GM21786 (cell line): ENCODE measurements around the gene KCNIP4.
"Not testable (repeated sequence)": the region's sequence is repeated elsewhere in the genome, so short reads cannot be mapped to it uniquely, and the experiment has no call there.

ENCODE experiments used
- ATAC-seq: cut with Tn5 transposase; IDR thresholded peaks from one replicate; pipeline ENCODE4 v1.9.1; 2021; ENCODE audit not compliant: unreplicated experiment

Gene KCNIP4

GRCh38 chr4:21948347-21949072 is at the start of gene KCNIP4:
KCNIP4 (minus strand) TSS chr4:21948772.
- no peak for ATAC-seq

GRCh38 chr4:21996618-21997017 is 48.0 kb upstream of the KCNIP4 start:
- not testable (repeated sequence) for ATAC-seq

- ATAC-seq = no peak
Observed at GRCh38 chr4:21992330-21992729, 43.8 kb upstream of the KCNIP4 start.

- no peak for ATAC-seq
Observed at GRCh38 chr4:21991562-21991961, 43.0 kb upstream of the KCNIP4 start.

- ATAC-seq = no peak
Observed at GRCh38 chr4:21991050-21991449, 42.5 kb upstream of the KCNIP4 start.

GRCh38 chr4:21989351-21989750 is 40.8 kb upstream of the KCNIP4 start:
- no peak for ATAC-seq

GRCh38 chr4:21986307-21986706 is 37.7 kb upstream of the KCNIP4 start:
- no peak for ATAC-seq

GRCh38 chr4:21982087-21982486 is 33.5 kb upstream of the KCNIP4 start:
- no peak for ATAC-seq

GRCh38 chr4:21979196-21979595 is 30.6 kb upstream of the KCNIP4 start:
- ATAC-seq = no peak

GRCh38 chr4:21976166-21976565 is 27.6 kb upstream of the KCNIP4 start:
- ATAC-seq = no peak

GRCh38 chr4:21973850-21974249 is 25.3 kb upstream of the KCNIP4 start:
- no peak for ATAC-seq

GRCh38 chr4:21964762-21965319 is 16.3 kb upstream of the KCNIP4 start:
- no peak for ATAC-seq

GRCh38 chr4:21962691-21963090 is 14.1 kb upstream of the KCNIP4 start:
- ATAC-seq = no peak

- no peak for ATAC-seq
Observed at GRCh38 chr4:21960793-21961192, 12.2 kb upstream of the KCNIP4 start.

GRCh38 chr4:21954916-21955315 is 6.3 kb upstream of the KCNIP4 start:
- no peak for ATAC-seq

GRCh38 chr4:21953653-21954052 is 5.1 kb upstream of the KCNIP4 start:
- no peak for ATAC-seq

GRCh38 chr4:21952549-21952948 is 4.0 kb upstream of the KCNIP4 start:
- ATAC-seq = peak; percentile 63

- ATAC-seq = no peak
Observed at GRCh38 chr4:21949073-21949457, 493 bp upstream of the KCNIP4 start.

- ATAC-seq = no peak
Observed at GRCh38 chr4:21947791-21948346, 703 bp downstream of the KCNIP4 start.

- ATAC-seq = no peak
Observed at GRCh38 chr4:21946858-21947257, 1.7 kb downstream of the KCNIP4 start.

- no peak for ATAC-seq
Observed at GRCh38 chr4:21921526-21922180, 26.9 kb downstream of the KCNIP4 start.

- ATAC-seq = no peak
Observed at GRCh38 chr4:21915761-21916160, 32.8 kb downstream of the KCNIP4 start.
